Smooth muscle cell (in vitro differentiated cells): ENCODE results near the gene SMIM22. TPM values are rescaled to one million over a fixed set of nuclear protein-coding genes. Genes with fewer than 3 reads are reported as not detected.

Source experiments
- DNase-seq: peaks from one replicate; lab custom pipeline; 2025; ENCODE audit not compliant: unreplicated experiment; lab: John Stamatoyannopoulos, UW
- H2AFZ ChIP-seq: fragments of 200-600 bp; sonication (generic); 2 replicates; pipeline ENCODE4 v1.6.0; 2016; ENCODE audit warnings: antibody characterized with exemption, low read depth, mild to moderate bottlenecking
- H3F3A ChIP-seq: fragments of 200-600 bp; sonication (generic); 2 replicates; pipeline ENCODE4 v1.6.0; 2017; ENCODE audit warnings: antibody characterized with exemption, low read depth
- H3K27ac ChIP-seq: fragments of 200-600 bp; sonication (generic); 2 replicates; pipeline ENCODE4 v1.5.1; 2016; ENCODE audit warnings: low read depth, mild to moderate bottlenecking
- H3K27me3 ChIP-seq: fragments of 200-600 bp; sonication (generic); 2 replicates; pipeline ENCODE4 v1.6.1; 2016; ENCODE audit warnings: low read depth, mild to moderate bottlenecking
- H3K36me3 ChIP-seq: fragments of 200-600 bp; sonication (generic); 2 replicates; pipeline ENCODE4 v1.5.1; 2016; ENCODE audit warnings: low read depth
- H3K4me1 ChIP-seq: fragments of 200-600 bp; sonication (generic); 2 replicates; pipeline ENCODE4 v1.5.1; 2016; ENCODE audit warnings: low read depth
- H3K4me2 ChIP-seq: fragments of 200-600 bp; sonication (generic); 2 replicates; pipeline ENCODE4 v1.6.0; 2016; ENCODE audit warnings: mild to moderate bottlenecking
- H3K4me3 ChIP-seq: fragments of 200-600 bp; sonication (generic); 2 replicates; pipeline ENCODE4 v1.5.1; 2016; ENCODE audit warnings: mild to moderate bottlenecking
- H3K79me2 ChIP-seq: fragments of 200-600 bp; sonication (generic); 2 replicates; pipeline ENCODE4 v1.6.0; 2016; ENCODE audit warnings: low read depth, mild to moderate bottlenecking
- H3K9ac ChIP-seq: fragments of 200-600 bp; sonication (generic); 2 replicates; pipeline ENCODE4 v1.6.0; 2016; ENCODE audit warnings: low read depth
- H3K9me3 ChIP-seq: fragments of 200-600 bp; sonication (generic); replicated peaks from 2 replicates; pipeline ENCODE4 v1.5.1; 2016; ENCODE audit warnings: low read depth
- H4K20me1 ChIP-seq: fragments of 200-600 bp; sonication (generic); 2 replicates; pipeline ENCODE4 v1.6.0; 2016; ENCODE audit warnings: low read depth
- WGBS: methylation state at CpG from one replicate; pipeline ENCODE4 v1.1.7; 2016; ENCODE audit warnings: low lambda C conversion rate; 5-methylcytosine and 5-hydroxymethylcytosine counted together
- polyA plus RNA-seq: library from polyadenylated mRNA; unstranded; fragments of >200 nt; fragmentation: Nextera tagmentation; extraction: Ambion mirVana; gene quantifications from 2 replicates; pipeline ENCODE4 v1.2.1, GENCODE V29; 2016
- total RNA-seq: library from RNA; depleted of rRNA; stranded (reverse); fragments of >200 nt; gene quantifications from 2 replicates; pipeline ENCODE4 v1.2.3, GENCODE V29; 2014
- TF ChIP-seq, protein P1 (sequence below): fragments of 200-600 bp; sonication (generic); IDR thresholded peaks from 2 replicates; pipeline ENCODE4 v1.5.1; 2017; ENCODE audit warnings: borderline replicate concordance, mild to moderate bottlenecking, antibody characterized with exemption; ENCODE audit not compliant: insufficient read depth, poor library complexity, severe bottlenecking

The SMIM22 gene
- total and polyA plus RNA-seq, 2 experiments from 2014 or later = 0.29 TPM; not detected in 1

DNA sequence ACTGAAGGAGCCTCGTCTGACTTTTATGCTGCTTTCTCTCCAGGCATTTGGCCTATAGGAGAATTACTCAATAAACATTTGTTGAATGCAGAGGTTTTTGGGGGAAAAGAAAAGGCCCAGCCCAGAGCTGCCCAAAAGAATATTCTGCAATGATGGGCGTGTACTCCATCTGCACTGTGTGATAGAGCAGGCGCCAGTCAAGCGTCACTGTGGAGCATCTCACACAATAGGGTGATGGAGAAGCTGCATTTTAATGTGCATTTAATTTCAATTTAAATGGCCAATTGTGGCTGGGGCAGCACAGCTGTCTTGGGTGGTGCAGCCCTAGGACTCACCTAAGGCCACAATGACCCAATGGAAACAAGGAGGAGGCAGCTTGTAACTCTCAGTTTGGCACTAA is 31.4 kb downstream of the SMIM22 start:
- Histone ChIP-seq H2AFZ (no peak overlapping the region), H3K4me3 (no peak overlapping the region), H3K9me3 (no peaks in the 10 kb centered on the region), H4K20me1 (no peaks in the 10 kb centered on the region), H3K79me2 (no peaks in the 10 kb centered on the region), H3K4me2 (no peak overlapping the region), H3K27ac (no peak overlapping the region), H3K36me3 (peaks cover 11% of the 10 kb centered on the region), H3F3A (no peaks in the 10 kb centered on the region), H3K27me3 (no peaks in the 10 kb centered on the region), H3K9ac (no peak overlapping the region), H3K4me1 (no peaks in the 10 kb centered on the region)
- WGBS = 99% methylated on average over 4 of the region's 4 CpGs
- TF ChIP-seq, protein P1, sequence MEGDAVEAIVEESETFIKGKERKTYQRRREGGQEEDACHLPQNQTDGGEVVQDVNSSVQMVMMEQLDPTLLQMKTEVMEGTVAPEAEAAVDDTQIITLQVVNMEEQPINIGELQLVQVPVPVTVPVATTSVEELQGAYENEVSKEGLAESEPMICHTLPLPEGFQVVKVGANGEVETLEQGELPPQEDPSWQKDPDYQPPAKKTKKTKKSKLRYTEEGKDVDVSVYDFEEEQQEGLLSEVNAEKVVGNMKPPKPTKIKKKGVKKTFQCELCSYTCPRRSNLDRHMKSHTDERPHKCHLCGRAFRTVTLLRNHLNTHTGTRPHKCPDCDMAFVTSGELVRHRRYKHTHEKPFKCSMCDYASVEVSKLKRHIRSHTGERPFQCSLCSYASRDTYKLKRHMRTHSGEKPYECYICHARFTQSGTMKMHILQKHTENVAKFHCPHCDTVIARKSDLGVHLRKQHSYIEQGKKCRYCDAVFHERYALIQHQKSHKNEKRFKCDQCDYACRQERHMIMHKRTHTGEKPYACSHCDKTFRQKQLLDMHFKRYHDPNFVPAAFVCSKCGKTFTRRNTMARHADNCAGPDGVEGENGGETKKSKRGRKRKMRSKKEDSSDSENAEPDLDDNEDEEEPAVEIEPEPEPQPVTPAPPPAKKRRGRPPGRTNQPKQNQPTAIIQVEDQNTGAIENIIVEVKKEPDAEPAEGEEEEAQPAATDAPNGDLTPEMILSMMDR = no peak
- no peak for DNase-seq

DNA sequence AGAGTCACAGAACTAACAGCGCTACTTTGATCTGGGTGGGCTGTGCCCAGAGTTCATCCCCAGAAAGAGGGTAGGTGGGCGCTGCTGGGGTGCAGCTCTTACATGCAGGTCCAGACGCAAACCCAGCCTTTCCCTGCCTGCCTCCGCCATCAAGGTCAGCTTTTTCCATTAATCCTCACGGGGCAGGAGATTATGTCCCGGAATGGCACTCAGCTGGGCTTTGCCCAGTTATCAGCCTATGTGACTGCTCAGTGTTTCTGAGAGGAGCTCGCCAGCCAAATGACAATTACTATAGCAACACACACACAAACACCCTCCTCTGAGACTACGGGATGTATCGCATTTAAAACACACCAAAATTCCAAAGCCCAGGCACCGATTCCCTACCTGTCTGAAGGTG is 31.8 kb downstream of the SMIM22 start:
- H3K27ac ChIP-seq = no peak overlapping the region
- H2AFZ ChIP-seq = no peak overlapping the region
- no peaks in the 10 kb centered on the region for H4K20me1 ChIP-seq
- H3K4me1 ChIP-seq = no peaks in the 10 kb centered on the region
- H3K4me2 ChIP-seq = no peak overlapping the region
- no peak overlapping the region for H3K9ac ChIP-seq
- no peaks in the 10 kb centered on the region for H3K9me3 ChIP-seq
- H3K4me3 ChIP-seq = no peak overlapping the region
- H3K79me2 ChIP-seq = no peaks in the 10 kb centered on the region
- peaks cover 11% of the 10 kb centered on the region for H3K36me3 ChIP-seq
- no peaks in the 10 kb centered on the region for H3F3A ChIP-seq
- WGBS = 96% methylated on average over 10 of the region's 10 CpGs
- TF ChIP-seq, protein P1 = no peak
- no peaks in the 10 kb centered on the region for H3K27me3 ChIP-seq
- DNase-seq = no peak

DNA sequence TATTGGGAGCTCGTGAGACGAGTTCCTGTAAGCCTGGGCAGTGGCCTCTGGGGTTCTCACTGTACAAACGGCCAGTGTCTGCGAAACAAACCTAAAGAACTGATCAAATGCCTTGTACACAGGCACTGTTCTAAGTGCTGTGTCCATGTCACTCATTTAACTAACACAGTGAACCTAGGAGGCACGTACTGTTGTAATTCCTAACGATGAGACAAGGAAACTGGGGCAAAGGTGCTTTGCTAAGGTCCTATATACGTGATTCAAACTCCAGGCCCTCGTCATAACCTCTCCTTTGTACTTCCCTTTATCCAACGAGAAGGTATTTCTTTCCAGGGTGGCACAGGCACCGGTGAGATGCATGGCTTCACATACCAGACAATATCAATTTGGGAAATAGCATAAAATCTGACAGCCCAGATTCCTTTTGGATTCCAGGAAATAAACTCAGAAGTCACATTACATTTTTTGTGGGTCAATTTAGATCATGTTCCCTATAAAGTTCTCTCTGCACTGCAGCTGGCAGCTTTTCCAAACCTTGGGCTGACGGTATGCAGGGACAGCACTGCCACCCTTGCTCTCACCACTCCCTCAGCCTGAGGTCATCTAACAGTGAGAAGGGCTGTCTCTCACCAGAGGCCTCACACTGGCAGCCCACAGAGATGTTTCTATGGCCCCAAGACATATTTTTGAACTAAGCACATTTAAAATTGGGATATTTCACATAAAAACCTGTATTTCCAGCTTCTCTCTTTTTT is 33.6 kb downstream of the SMIM22 start:
- Histone ChIP-seq H3K4me1 (no peaks in the 10 kb centered on the region), H3K9ac (no peak overlapping the region), H4K20me1 (peaks cover 12% of the 10 kb centered on the region), H3F3A (no peaks in the 10 kb centered on the region), H3K27ac (no peak overlapping the region), H3K4me3 (no peak overlapping the region), H3K79me2 (no peaks in the 10 kb centered on the region), H3K36me3 (peaks cover 18% of the 10 kb centered on the region), H3K27me3 (no peaks in the 10 kb centered on the region), H3K9me3 (no peaks in the 10 kb centered on the region), H2AFZ (no peak overlapping the region), H3K4me2 (no peak overlapping the region)
- no peak for DNase-seq
- 91% methylated on average over 11 of the region's 11 CpGs for WGBS
- TF ChIP-seq, protein P1 = no peak

DNA sequence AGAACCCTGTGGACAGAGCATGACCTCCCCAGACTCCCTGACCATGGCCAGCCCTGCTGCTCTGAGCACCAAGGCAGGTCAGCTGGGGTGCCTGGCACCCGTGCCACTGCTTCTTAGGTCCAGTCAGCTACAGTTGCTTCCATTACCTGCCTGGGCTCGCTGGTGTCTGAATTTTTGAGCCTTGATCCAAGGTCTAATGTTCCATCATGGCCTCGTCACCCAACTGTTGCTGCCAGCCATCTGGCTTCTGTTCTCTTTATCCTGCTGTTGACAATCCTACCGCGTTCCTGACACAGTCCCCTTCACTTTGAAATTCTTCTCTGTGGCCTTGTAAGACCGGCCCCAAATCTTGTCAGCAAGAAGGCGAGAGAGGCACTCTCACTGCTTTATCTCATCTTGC is 35.2 kb downstream of the SMIM22 start:
- Histone ChIP-seq H3K27me3 (no peaks in the 10 kb centered on the region), H3K4me1 (no peaks in the 10 kb centered on the region), H3K79me2 (peaks cover 4% of the 10 kb centered on the region), H2AFZ (no peak overlapping the region), H4K20me1 (peaks cover 25% of the 10 kb centered on the region), H3F3A (no peaks in the 10 kb centered on the region), H3K36me3 (peaks cover 17% of the 10 kb centered on the region), H3K4me3 (no peak overlapping the region), H3K9ac (no peak overlapping the region), H3K4me2 (no peak overlapping the region), H3K9me3 (no peaks in the 10 kb centered on the region), H3K27ac (no peak overlapping the region)
- DNase-seq = no peak
- WGBS = 72% methylated on average over 7 of the region's 7 CpGs
- TF ChIP-seq, protein P1 = no peak
